ENCODE data around the gene SGPP2.

GRCh38 chr2:222427646-222428301 is 3.4 kb downstream of the SGPP2 start:
- TF ChIP-seq CTCF (IDR thresholded peaks at IDR 0.05; ENCODE audit: borderline replicate concordance, extremely low read depth, low read length, poor library complexity, severe bottlenecking) = no peak
- TF ChIP-seq EZH2 (IDR thresholded peaks at IDR 0.05; ENCODE audit: borderline replicate concordance, low read depth, low read length, severe bottlenecking) = no peak
